Activated T-cell treated with anti-CD3 and anti-CD28 coated beads, Interleukin-2, amount 50 U/mL, for 72 hours (primary cell): ENCODE data around the gene MST1. TPM values are rescaled to one million over a fixed set of nuclear protein-coding genes. Genes with fewer than 3 reads are reported as not detected.

ENCODE experiments used
- ATAC-seq, 2 donors: fragments of 150-1000 bp; cut with Tn5 transposase; replicated peaks in 1 of 2; 2 replicates each; pipeline ENCODE4 v1.10.0; 2021; ENCODE audit warnings: moderate library complexity in 2 of 2, mild to moderate bottlenecking in 1 of 2
- DNase-seq, 2 donors: peaks; one replicate each; pipeline ENCODE4 v3.0.0; 2021 to 2022; ENCODE audit warnings: mixed read lengths in 1 of 2
- H3K27ac Mint-ChIP-seq: one replicate; pipeline ENCODE4 v1.8.0; 2022; ENCODE audit warnings: mild to moderate bottlenecking, moderate library complexity, mixed read lengths
- H3K27me3 Mint-ChIP-seq: one replicate; pipeline ENCODE4 v1.8.0; 2022; ENCODE audit warnings: low read depth, mixed read lengths
- H3K36me3 Mint-ChIP-seq, 2 donors: one replicate each; pipeline ENCODE4 v1.8.0; 2022; ENCODE audit warnings: mixed read lengths in 2 of 2, mild to moderate bottlenecking in 1 of 2; ENCODE audit not compliant: insufficient read depth in 2 of 2
- H3K4me1 Mint-ChIP-seq: one replicate; pipeline ENCODE4 v1.8.0; 2022; ENCODE audit warnings: low read depth, mixed read lengths
- H3K4me3 Mint-ChIP-seq, 2 donors: one replicate each; pipeline ENCODE4 v1.8.0; 2022; ENCODE audit warnings: mild to moderate bottlenecking in 2 of 2, mixed read lengths in 2 of 2, moderate library complexity in 2 of 2
- H3K9me3 Mint-ChIP-seq, 2 donors: one replicate each; pipeline ENCODE4 v1.8.0; 2022; ENCODE audit warnings: mixed read lengths in 2 of 2
- total RNA-seq, 2 donors: library from RNA; stranded (reverse); gene quantifications; one replicate each; pipeline ENCODE4 v1.2.3, GENCODE V29; 2022

MST1 gene
- total RNA-seq, 2 donors from 2014 or later, result 27.9 to 29.8 TPM

DNA sequence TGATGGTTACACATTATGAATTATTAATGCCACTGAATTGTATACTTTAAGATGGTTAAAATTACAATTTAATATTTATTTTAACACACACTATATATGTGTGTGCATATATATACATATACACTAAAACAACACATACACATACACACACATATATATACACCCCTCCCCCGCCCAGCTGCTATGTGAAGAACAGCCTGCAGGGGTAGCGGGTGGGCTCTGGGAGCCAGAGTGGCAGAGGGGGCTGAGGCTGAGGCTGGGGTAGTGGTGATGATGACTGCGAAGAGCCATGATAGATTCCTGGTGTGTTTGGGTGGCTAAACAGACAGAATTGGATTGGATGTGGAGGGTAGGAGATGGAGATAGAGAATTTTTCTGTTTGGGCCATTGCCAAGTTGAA lies 54.5 kb downstream of the MST1 start:
- peaks cover 10% of the 10 kb centered on the region for H3K4me1 Mint-ChIP-seq
- peaks cover 0 to 4% of the 10 kb centered on the region in 2 donors for H3K36me3 Mint-ChIP-seq
- H3K27ac Mint-ChIP-seq, result no peak overlapping the region
- H3K9me3 Mint-ChIP-seq, result peaks cover 0 to 5% of the 10 kb centered on the region in 2 donors
- DNase-seq, result no peak
- H3K27me3 Mint-ChIP-seq, result peaks cover 21% of the 10 kb centered on the region
- no peak overlapping the region for H3K4me3 Mint-ChIP-seq
- ATAC-seq, result no peak

Other genes starting within 250 kb of the MST1 start
- 10 to 100 TPM in 1 of 2 donors, 1 to 10 TPM in 1; 9.1 to 10.3 TPM for gene DAG1, start 219.2 kb downstream of the MST1 start, total RNA-seq
- gene BSN, start 135.0 kb downstream of the MST1 start, total RNA-seq, result under 1 TPM; 0.17 to 0.21 TPM
- gene APEH, start 15.1 kb downstream of the MST1 start, total RNA-seq, result 100 to 1,000 TPM in 1 of 2 donors, 10 to 100 TPM in 1; 82.7 to 108 TPM
- gene RNF123, start 83 bp upstream of the MST1 start, total RNA-seq, result 10 to 100 TPM; 35.1 to 35.2 TPM
- under 1 TPM; 0.19 to 0.72 TPM for gene AMIGO3, start 30.2 kb upstream of the MST1 start, total RNA-seq
- gene GMPPB, start 34.5 kb upstream of the MST1 start, total RNA-seq, result 10 to 100 TPM; 22.3 to 33.4 TPM
- 10 to 100 TPM; 36.5 to 37.4 TPM for gene IP6K1, start 97.1 kb upstream of the MST1 start, total RNA-seq
- under 1 TPM in 1 of 2 donors, not detected in 1; 0.39 TPM for gene CDHR4, start 110.4 kb upstream of the MST1 start, total RNA-seq
- gene INKA1, start 113.8 kb upstream of the MST1 start, total RNA-seq, result 1 to 10 TPM; 1.2 to 1.5 TPM
- gene UBA7, start 124.5 kb upstream of the MST1 start, total RNA-seq, result 10 to 100 TPM; 93.5 to 98.6 TPM
- gene TRAIP, start 167.1 kb upstream of the MST1 start, total RNA-seq, result 10 to 100 TPM; 28.0 to 47.2 TPM
- under 1 TPM in 1 of 2 donors, not detected in 1; 0.50 TPM for gene CAMKV, start 180.4 kb upstream of the MST1 start, total RNA-seq
- 1 to 10 TPM in 1 of 2 donors, under 1 TPM in 1; 0.84 to 2.4 TPM for gene MST1R, start 214.4 kb upstream of the MST1 start, total RNA-seq
- 10 to 100 TPM in 1 of 2 donors, 1 to 10 TPM in 1; 9.1 to 12.0 TPM for gene MON1A, start 240.3 kb upstream of the MST1 start, total RNA-seq